H9 (cell line): ENCODE measurements around the gene MBD5. TPM values are rescaled to one million over a fixed set of nuclear protein-coding genes. Genes with fewer than 3 reads are reported as not detected.

ENCODE experiments used
- DNase-seq: peaks from one replicate; pipeline ENCODE4 v3.0.0-alpha.2; 2017
- H2AFZ ChIP-seq: one replicate; pipeline ENCODE4 v1.6.1; 2013; ENCODE audit warnings: mild to moderate bottlenecking, low read length, control low read depth, moderate library complexity
- H2AK5ac ChIP-seq: 2 replicates; pipeline ENCODE4 v1.6.1; 2013; ENCODE audit warnings: low read length, control low read depth, mixed read lengths; ENCODE audit not compliant: insufficient read length
- H2BK120ac ChIP-seq: one replicate; pipeline ENCODE4 v1.6.1; 2013; ENCODE audit warnings: low read depth, mild to moderate bottlenecking, low read length, control low read depth, inconsistent platforms; ENCODE audit not compliant: poor library complexity, severe bottlenecking
- H2BK12ac ChIP-seq: 2 replicates; pipeline ENCODE4 v1.6.1; 2013; ENCODE audit warnings: low read length, control low read depth, mixed read lengths, low read depth; ENCODE audit not compliant: insufficient read length
- H2BK15ac ChIP-seq: 2 replicates; pipeline ENCODE4 v1.6.1; 2013; ENCODE audit warnings: low read depth, low read length, control low read depth
- H2BK20ac ChIP-seq: one replicate; pipeline ENCODE4 v1.6.1; 2013; ENCODE audit warnings: low read depth, mild to moderate bottlenecking, low read length, control low read depth, inconsistent platforms; ENCODE audit not compliant: poor library complexity, severe bottlenecking
- H2BK5ac ChIP-seq: 2 replicates; pipeline ENCODE4 v1.6.1; 2013; ENCODE audit warnings: low read length, control low read depth, mixed read lengths; ENCODE audit not compliant: insufficient read length
- H3K14ac ChIP-seq: 2 replicates; pipeline ENCODE4 v1.6.1; 2013; ENCODE audit warnings: low read length, control low read depth; ENCODE audit not compliant: insufficient read depth
- H3K18ac ChIP-seq: 2 replicates; pipeline ENCODE4 v1.6.1; 2013; ENCODE audit warnings: low read depth, mild to moderate bottlenecking, mixed read lengths, low read length, control low read depth; ENCODE audit not compliant: insufficient read length
- H3K23ac ChIP-seq: 2 replicates; pipeline ENCODE4 v1.6.1; 2013; ENCODE audit warnings: low read length, control low read depth, mixed read lengths, low read depth; ENCODE audit not compliant: insufficient read length
- H3K23me2 ChIP-seq: 2 replicates; pipeline ENCODE4 v1.6.1; 2013; ENCODE audit warnings: low read depth, mild to moderate bottlenecking, mixed read lengths, low read length, control low read depth; ENCODE audit not compliant: insufficient read length, poor library complexity, severe bottlenecking
- H3K27ac ChIP-seq: 2 replicates; pipeline ENCODE4 v1.5.1; 2013; ENCODE audit warnings: low read length, control low read depth, mixed read lengths, low read depth; ENCODE audit not compliant: insufficient read length
- H3K27me3 ChIP-seq: 2 replicates; pipeline ENCODE4 v1.6.1; 2013; ENCODE audit warnings: low read length, control low read depth, inconsistent platforms; ENCODE audit not compliant: insufficient read depth
- H3K4ac ChIP-seq: 2 replicates; pipeline ENCODE4 v1.6.1; 2013; ENCODE audit warnings: low read depth, mild to moderate bottlenecking, control low read depth, inconsistent platforms, low read length, moderate library complexity
- H3K4me1 ChIP-seq: 2 replicates; pipeline ENCODE4 v1.6.1; 2013; ENCODE audit warnings: low read length, control low read depth, inconsistent platforms; ENCODE audit not compliant: insufficient read depth
- H3K4me2 ChIP-seq: 2 replicates; pipeline ENCODE4 v1.6.1; 2013; ENCODE audit warnings: low read length, control low read depth, mixed read lengths; ENCODE audit not compliant: insufficient read length, insufficient read depth
- H3K56ac ChIP-seq: 2 replicates; pipeline ENCODE4 v1.6.1; 2013; ENCODE audit warnings: low read depth, mild to moderate bottlenecking, mixed read lengths, low read length, control low read depth; ENCODE audit not compliant: insufficient read length
- H3K79me1 ChIP-seq: 2 replicates; pipeline ENCODE4 v1.6.1; 2013; ENCODE audit warnings: low read depth, mild to moderate bottlenecking, moderate library complexity, low read length, control low read depth, inconsistent platforms; ENCODE audit not compliant: insufficient read depth, poor library complexity, severe bottlenecking
- H3K79me2 ChIP-seq: 2 replicates; pipeline ENCODE4 v1.6.1; 2013; ENCODE audit warnings: low read length, control low read depth, inconsistent platforms; ENCODE audit not compliant: insufficient read depth
- H3K9ac ChIP-seq: 2 replicates; pipeline ENCODE4 v1.6.1; 2013; ENCODE audit warnings: low read length, control low read depth, mixed read lengths; ENCODE audit not compliant: insufficient read length; ENCODE audit errors: extremely low read depth
- H3K9me3 ChIP-seq: one replicate; pipeline ENCODE4 v1.6.1; 2013; ENCODE audit warnings: low read depth, low read length, inconsistent platforms; ENCODE audit not compliant: control insufficient read depth
- H3T11ph ChIP-seq: one replicate; pipeline ENCODE4 v1.6.1; 2013; ENCODE audit warnings: mild to moderate bottlenecking, low read length, control low read depth, inconsistent platforms
- H4K20me1 ChIP-seq: one replicate; pipeline ENCODE4 v1.6.1; 2013; ENCODE audit not compliant: control insufficient read depth, insufficient read length, insufficient read depth
- H4K5ac ChIP-seq: 2 replicates; pipeline ENCODE4 v1.6.1; 2013; ENCODE audit warnings: low read depth, mild to moderate bottlenecking, mixed read lengths, low read length, control low read depth; ENCODE audit not compliant: insufficient read length
- H4K8ac ChIP-seq: replicated peaks from 2 replicates; pipeline ENCODE4 v1.6.1; 2013; ENCODE audit warnings: low read length, control low read depth, mixed read lengths, low read depth; ENCODE audit not compliant: insufficient read length
- H4K91ac ChIP-seq: 2 replicates; pipeline ENCODE4 v1.6.1; 2013; ENCODE audit warnings: low read depth, mild to moderate bottlenecking, moderate library complexity, mixed read lengths, low read length, control low read depth; ENCODE audit not compliant: insufficient read length
- H3K27ac Mint-ChIP-seq, 3 experiments: 2 replicates in 2 of 3; 3 replicates in 1 of 3; pipeline ENCODE4 v1.8.0; 2020 to 2021; ENCODE audit warnings: mixed read lengths in 3 of 3, mild to moderate bottlenecking in 1 of 3, moderate library complexity in 1 of 3
- H3K27me3 Mint-ChIP-seq: 2 replicates; pipeline ENCODE4 v1.8.0; 2021; ENCODE audit warnings: low read depth, mild to moderate bottlenecking, moderate library complexity, mixed read lengths
- H3K36me3 Mint-ChIP-seq, 3 experiments: 2 replicates in 2 of 3; 3 replicates in 1 of 3; pipeline ENCODE4 v1.8.0; 2020 to 2021; ENCODE audit warnings: low read depth in 3 of 3, mixed read lengths in 3 of 3; ENCODE audit not compliant: insufficient read depth in 1 of 3
- H3K4me1 Mint-ChIP-seq, 2 experiments: 2 replicates each; pipeline ENCODE4 v1.8.0; 2020; ENCODE audit warnings: mixed read lengths in 2 of 2
- H3K4me3 Mint-ChIP-seq, 2 experiments: 2 replicates in 1 of 2; 3 replicates in 1 of 2; pipeline ENCODE4 v1.8.0; 2020 to 2021; ENCODE audit warnings: mild to moderate bottlenecking in 2 of 2, mixed read lengths in 2 of 2, moderate library complexity in 1 of 2
- H3K9me3 Mint-ChIP-seq, 2 experiments: 2 replicates in 1 of 2; 3 replicates in 1 of 2; pipeline ENCODE4 v1.8.0; 2020; ENCODE audit warnings: mild to moderate bottlenecking in 2 of 2, mixed read lengths in 2 of 2, moderate library complexity in 1 of 2
- WGBS: extraction: QIAGEN DNeasy Blood & Tissue Kit; methylation state at CpG from one replicate; pipeline ENCODE4 v1.1.7; 2013; ENCODE audit warnings: missing lambda C conversion rate, low lambda C conversion rate, mixed read lengths; ENCODE audit not compliant: insufficient read length; ENCODE audit errors: extremely low coverage; 5-methylcytosine and 5-hydroxymethylcytosine counted together
- total RNA-seq: library from RNA; stranded (reverse); gene quantifications from 2 replicates; pipeline ENCODE4 v1.2.1, GENCODE V29; 2021
- TF ChIP-seq, protein P1 (sequence below): fragments of 200-600 bp; sonication (generic); conservative IDR thresholded peaks from 3 replicates; pipeline ENCODE4 v1.8.0; 2021; ENCODE audit warnings: antibody characterized with exemption, mild to moderate bottlenecking

Gene MBD5
- total RNA-seq, 1 experiment from 2014 or later, result 23.1 TPM

DNA sequence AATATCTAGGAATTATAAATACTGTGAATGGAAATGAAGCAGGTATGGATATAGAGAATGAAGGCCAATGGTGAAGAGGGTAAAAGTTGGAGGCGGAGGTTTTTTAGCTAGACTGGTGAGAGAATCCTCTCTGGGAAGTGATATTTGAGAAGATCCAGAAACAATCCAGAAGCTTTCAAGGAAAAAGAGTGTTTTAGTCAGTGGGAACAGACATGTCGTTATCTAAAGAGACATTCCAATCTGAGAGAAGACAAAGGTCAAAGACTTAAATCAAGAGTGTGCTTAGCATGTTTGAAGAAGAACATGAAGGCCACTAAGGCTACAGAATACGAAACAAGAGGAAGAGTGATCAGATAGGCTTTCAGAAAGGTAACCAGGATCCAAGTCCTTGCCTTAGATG lies 211.0 kb downstream of the MBD5 start:
- H2AFZ ChIP-seq, result no peak overlapping the region
- H3K79me2 ChIP-seq, result no peaks in the 10 kb centered on the region
- no peak overlapping the region for H4K5ac ChIP-seq
- H3T11ph ChIP-seq, result no peak overlapping the region
- H3K4me1 ChIP-seq, result no peaks in the 10 kb centered on the region
- WGBS, result no CpG with 5 or more reads among the region's 3 CpGs
- Mint-ChIP-seq H3K27ac (no peak overlapping the region), H3K4me3 (no peak overlapping the region), H3K27me3 (no peaks in the 10 kb centered on the region), H3K36me3 (peaks cover 13 to 34% (median 17%) of the 10 kb centered on the region in 3 experiments), H3K9me3 (peaks cover 5 to 9% of the 10 kb centered on the region in 2 experiments), H3K4me1 (peaks cover 0 to 3% of the 10 kb centered on the region in 2 experiments; a peak in 1 of 4 replicates)
- H2BK15ac ChIP-seq, result no peak overlapping the region
- no peak overlapping the region for H4K8ac ChIP-seq
- H3K23ac ChIP-seq, result no peak overlapping the region
- H4K20me1 ChIP-seq, result no peaks in the 10 kb centered on the region
- H2BK12ac ChIP-seq, result no peak overlapping the region
- no peaks in the 10 kb centered on the region for H3K27me3 ChIP-seq
- H2BK20ac ChIP-seq, result no peak overlapping the region
- no peak overlapping the region for H3K4ac ChIP-seq
- H3K23me2 ChIP-seq, result no peaks in the 10 kb centered on the region
- no peak overlapping the region for H3K14ac ChIP-seq
- TF ChIP-seq, protein P1, sequence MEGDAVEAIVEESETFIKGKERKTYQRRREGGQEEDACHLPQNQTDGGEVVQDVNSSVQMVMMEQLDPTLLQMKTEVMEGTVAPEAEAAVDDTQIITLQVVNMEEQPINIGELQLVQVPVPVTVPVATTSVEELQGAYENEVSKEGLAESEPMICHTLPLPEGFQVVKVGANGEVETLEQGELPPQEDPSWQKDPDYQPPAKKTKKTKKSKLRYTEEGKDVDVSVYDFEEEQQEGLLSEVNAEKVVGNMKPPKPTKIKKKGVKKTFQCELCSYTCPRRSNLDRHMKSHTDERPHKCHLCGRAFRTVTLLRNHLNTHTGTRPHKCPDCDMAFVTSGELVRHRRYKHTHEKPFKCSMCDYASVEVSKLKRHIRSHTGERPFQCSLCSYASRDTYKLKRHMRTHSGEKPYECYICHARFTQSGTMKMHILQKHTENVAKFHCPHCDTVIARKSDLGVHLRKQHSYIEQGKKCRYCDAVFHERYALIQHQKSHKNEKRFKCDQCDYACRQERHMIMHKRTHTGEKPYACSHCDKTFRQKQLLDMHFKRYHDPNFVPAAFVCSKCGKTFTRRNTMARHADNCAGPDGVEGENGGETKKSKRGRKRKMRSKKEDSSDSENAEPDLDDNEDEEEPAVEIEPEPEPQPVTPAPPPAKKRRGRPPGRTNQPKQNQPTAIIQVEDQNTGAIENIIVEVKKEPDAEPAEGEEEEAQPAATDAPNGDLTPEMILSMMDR, result no peak
- H3K27ac ChIP-seq, result no peak overlapping the region
- no peak for DNase-seq
- H3K79me1 ChIP-seq, result no peaks in the 10 kb centered on the region
- H4K91ac ChIP-seq, result no peak overlapping the region
- H2BK5ac ChIP-seq, result no peak overlapping the region
- no peak overlapping the region for H2AK5ac ChIP-seq
- no peak overlapping the region for H2BK120ac ChIP-seq
- H3K9ac ChIP-seq, result no peak overlapping the region
- peaks cover 6% of the 10 kb centered on the region for H3K9me3 ChIP-seq
- H3K18ac ChIP-seq, result no peak overlapping the region
- no peak overlapping the region for H3K56ac ChIP-seq
- no peak overlapping the region for H3K4me2 ChIP-seq
